ENCODE measurements around the gene PRB2. TPM values are rescaled to one million over a fixed set of nuclear protein-coding genes. Genes with fewer than 3 reads are reported as not detected.

Gene PRB2
- total and polyA plus RNA-seq, 2 donors (not counting 3 experiments of a cell fraction or from before 2014, with no cell fraction given) = not detected

DNA sequence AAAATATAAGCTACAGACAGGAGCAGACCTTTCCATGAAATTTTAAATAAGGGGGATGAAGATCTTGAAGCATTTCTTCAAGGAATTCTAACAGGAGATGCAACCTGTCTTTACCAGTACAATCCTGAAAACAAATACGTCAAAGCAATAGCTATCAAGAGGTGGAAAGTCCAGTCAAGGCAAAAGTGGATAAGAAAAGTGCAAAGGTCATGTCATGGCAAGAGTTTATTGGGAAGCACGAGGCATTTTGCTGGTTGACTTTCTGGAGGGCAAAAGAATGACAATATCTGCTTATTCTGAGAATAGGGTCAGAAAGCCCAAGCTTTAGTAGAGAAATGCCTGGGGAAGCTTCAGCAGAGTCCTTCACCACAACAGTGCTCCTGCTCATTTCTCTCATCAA is 50.9 kb downstream of the PRB2 start:
- Histone ChIP-seq H4K20me1 (replicated peaks; ENCODE audit: control insufficient read depth, extremely low read depth, insufficient read depth, low read length) (no peaks in the 10 kb centered on the region), H3K27me3 (ENCODE audit: control insufficient read depth in 2 of 2, insufficient read depth in 2 of 2, low read length in 2 of 2) (no peaks in the 10 kb centered on the region), H3K36me3 (ENCODE audit: control insufficient read depth in 2 of 2, extremely low read depth in 1 of 2, insufficient read depth in 2 of 2, low read length in 2 of 2) (no peaks in the 10 kb centered on the region), H3K9ac (replicated peaks; ENCODE audit: extremely low read depth, insufficient read depth, low read length) (no peak overlapping the region), H3K4me3 (replicated peaks in 1 of 3; ENCODE audit: insufficient read depth in 1 of 3, low read depth in 1 of 3, low read length in 3 of 3) (no peak overlapping the region), H2AFZ (ENCODE audit: low read depth, low read length) (no peak overlapping the region), H3K4me2 (ENCODE audit: insufficient read depth, low read length) (no peak overlapping the region), H3K4me1 (ENCODE audit: control insufficient read depth, extremely low read depth, insufficient read depth, low read length) (no peaks in the 10 kb centered on the region), H3K79me2 (ENCODE audit: control insufficient read depth, insufficient read depth, low read length) (no peaks in the 10 kb centered on the region), H3K27ac (ENCODE audit: insufficient read depth, low read depth, low read length) (no peak overlapping the region), H3K9me3 (replicated peaks; ENCODE audit: control insufficient read depth, insufficient read depth, low read length) (no peaks in the 10 kb centered on the region), H3K9me1 (replicated peaks; ENCODE audit: control insufficient read depth, extremely low read depth, insufficient read depth, low read length) (no peaks in the 10 kb centered on the region)
- TF ChIP-seq MAX (IDR thresholded peaks at IDR 0.05; ENCODE audit: insufficient read depth, insufficient read length) (no peak), POLR2A (IDR thresholded peaks at IDR 0.05; ENCODE audit: low read depth, low read length) (no peak), POLR2AphosphoS5 (IDR thresholded peaks at IDR 0.05; ENCODE audit: insufficient read depth, low read depth, low read length) (no peak), JUN (IDR thresholded peaks at IDR 0.05; ENCODE audit: borderline replicate concordance, insufficient read depth, insufficient read length, low read depth) (no peak), FOS (IDR thresholded peaks at IDR 0.05; ENCODE audit: borderline replicate concordance, insufficient read depth, low read length) (no peak), GATA2 (IDR thresholded peaks at IDR 0.05; ENCODE audit: insufficient read depth, insufficient read length, low read depth, low read length) (no peak), EZH2 (IDR thresholded peaks at IDR 0.05; ENCODE audit: borderline replicate concordance, low read depth, low read length, severe bottlenecking) (no peak), CTCF (IDR thresholded peaks at IDR 0.05; ENCODE audit: extremely low read depth in 1 of 2, insufficient read depth in 1 of 2, low read depth in 1 of 2, low read length in 2 of 2) (no peak), MYC (IDR thresholded peaks at IDR 0.05; ENCODE audit: low read depth, low read length) (no peak)
- DNase-seq (ENCODE audit: low read depth, low spot score) = no peak
- POLR2A ChIA-PET = no interaction called here
- dilution Hi-C loops (cut with MboI; ENCODE audit: extremely low pct_ligation_motif_present, low sequenced_read_pairs) = no loop called here
- intact Hi-C loops (cut with micrococcal nuclease) = no loop called here
- CTCF ChIA-PET = no interaction called here
- no TSS peak for BruUV-seq (replicated peaks)
- FAIRE-seq = no peak

Other genes starting within 250 kb of the PRB2 start
- 10.8 and 10.9 TPM in 2 replicates for gene SMIM10L1, start 224.4 kb downstream of the PRB2 start, total RNA-seq
- 5.1 and 6.2 TPM in 2 replicates for gene SMIM10L1, start 224.4 kb downstream of the PRB2 start, polyA plus RNA-seq
- gene TAS2R42, start 208.6 kb downstream of the PRB2 start, total RNA-seq = not detected in 2 replicates
- not detected in 2 replicates for gene TAS2R42, start 208.6 kb downstream of the PRB2 start, polyA plus RNA-seq
- gene PRB3, start 125.9 kb downstream of the PRB2 start, total RNA-seq = not detected in 2 replicates
- gene PRB3, start 125.9 kb downstream of the PRB2 start, polyA plus RNA-seq = not detected in 2 replicates
- not detected in 2 replicates for gene PRB4, start 85.1 kb downstream of the PRB2 start, total RNA-seq
- gene PRB4, start 85.1 kb downstream of the PRB2 start, polyA plus RNA-seq = not detected in 2 replicates

Measured in endothelial cell of umbilical vein (primary cell).